NCI-H128 (cell line): Measurements from ENCODE around the gene SALL1.

Experiments used
- DNase-seq: peaks from one replicate; lab custom pipeline; 2025; ENCODE audit not compliant: unreplicated experiment; lab: John Stamatoyannopoulos, UW

Gene SALL1

GRCh38 chr16:51157698-51158097 is 6.6 kb upstream of the SALL1 start:
- DNase-seq = no peak

- DNase-seq = no peak
Measured at GRCh38 chr16:51156807-51157200, 5.7 kb upstream of the SALL1 start.

GRCh38 chr16:51155820-51156806 is 5.0 kb upstream of the SALL1 start:
- no peak for DNase-seq

- DNase-seq = no peak
Measured at GRCh38 chr16:51155199-51155607, 4.1 kb upstream of the SALL1 start.

- DNase-seq = no peak
Measured at GRCh38 chr16:51154271-51155171, 3.5 kb upstream of the SALL1 start.

GRCh38 chr16:51153577-51154031 is 2.5 kb upstream of the SALL1 start:
- no peak for DNase-seq

GRCh38 chr16:51152691-51153576 is 1.9 kb upstream of the SALL1 start:
- DNase-seq = no peak

- peak; percentile 28 for DNase-seq
Measured at GRCh38 chr16:51151961-51152663, 1.0 kb upstream of the SALL1 start.

GRCh38 chr16:51151435-51151960 is 428 bp upstream of the SALL1 start:
- peak; percentile 32 for DNase-seq

GRCh38 chr16:51150165-51150887 is 744 bp downstream of the SALL1 start:
- no peak for DNase-seq

GRCh38 chr16:51149721-51150164 is 1.3 kb downstream of the SALL1 start:
- no peak for DNase-seq

- no peak for DNase-seq
Measured at GRCh38 chr16:51149251-51149661, 1.8 kb downstream of the SALL1 start.

- DNase-seq = no peak
Measured at GRCh38 chr16:51148678-51149228, 2.3 kb downstream of the SALL1 start.

GRCh38 chr16:51147776-51148677 is 3.0 kb downstream of the SALL1 start:
- DNase-seq = no peak

GRCh38 chr16:51146256-51146924 is 4.7 kb downstream of the SALL1 start:
- no peak for DNase-seq

GRCh38 chr16:51144203-51144602 is 6.9 kb downstream of the SALL1 start:
- no peak for DNase-seq
